NB4 (cell line): Measurements from ENCODE around the gene RAB13.

Source experiments
- CTCF ChIP-seq: IDR thresholded peaks from one replicate; pipeline ENCODE4 v1.5.1; 2012; ENCODE audit warnings: low read depth, low read length
- MAX ChIP-seq: IDR thresholded peaks from 2 replicates; pipeline ENCODE4 v1.6.1; 2011; ENCODE audit warnings: low read depth, low read length
- MYC ChIP-seq: IDR thresholded peaks from 2 replicates; pipeline ENCODE4 v1.6.1; 2011; ENCODE audit warnings: low read depth, low read length
- POLR2A ChIP-seq: IDR thresholded peaks from 2 replicates; pipeline ENCODE4 v1.6.1; 2011; ENCODE audit warnings: mild to moderate bottlenecking; ENCODE audit not compliant: insufficient read length; ENCODE audit errors: extremely low read depth

- TF ChIP-seq CTCF (no peak), POLR2A (no peak), MYC (no peak), MAX (no peak)
Measured at GRCh38 chr1:153991151-153991630, 5.1 kb upstream of the RAB13 start.
